Measurements from ENCODE around the gene ONECUT2. TPM values are rescaled to one million over a fixed set of nuclear protein-coding genes. Genes with fewer than 3 reads are reported as not detected.
"Not testable (repeated sequence)": the region's sequence is repeated elsewhere in the genome, so short reads cannot be mapped to it uniquely, and the experiment has no call there.

The ONECUT2 gene
- not detected in 2 replicates for total RNA-seq (2014; rRNA removed; shearing (Covaris generic))

GRCh38 chr18:57434536-57435494 is at the start of gene ONECUT2:
ONECUT2 (plus strand) TSS chr18:57435374; CDS start chr18:57435717, 343 bp downstream.
- in situ Hi-C loops (cut with HindIII; ENCODE audit: low sequenced_read_pairs): no loop called here
- DNase-seq (ENCODE audit: low spot score): peak; percentile 95

GRCh38 chr18:57389271-57389670 is 45.9 kb upstream of the ONECUT2 start:
- in situ Hi-C loops (cut with HindIII; ENCODE audit: low sequenced_read_pairs): no loop called here
- no peak for DNase-seq (ENCODE audit: low spot score)

GRCh38 chr18:57390044-57390443 is 45.1 kb upstream of the ONECUT2 start:
- no peak for DNase-seq (ENCODE audit: low spot score)
- in situ Hi-C loops (cut with HindIII; ENCODE audit: low sequenced_read_pairs): no loop called here

- DNase-seq (ENCODE audit: low spot score); in situ Hi-C loops (cut with HindIII; ENCODE audit: low sequenced_read_pairs): not testable (repeated sequence)
Observed at GRCh38 chr18:57394749-57395148, 40.4 kb upstream of the ONECUT2 start.

- DNase-seq (ENCODE audit: low spot score); in situ Hi-C loops (cut with HindIII; ENCODE audit: low sequenced_read_pairs): not testable (repeated sequence)
Observed at GRCh38 chr18:57396831-57397230, 38.3 kb upstream of the ONECUT2 start.

- no peak for DNase-seq (ENCODE audit: low spot score)
Observed at GRCh38 chr18:57397440-57398132, 37.6 kb upstream of the ONECUT2 start.

GRCh38 chr18:57404345-57404744 is 30.8 kb upstream of the ONECUT2 start:
- in situ Hi-C loops (cut with HindIII; ENCODE audit: low sequenced_read_pairs): no loop called here

More at GRCh38 chr18:57397440-57398132, 37.6 kb upstream of the ONECUT2 start:
- in situ Hi-C loops (cut with HindIII; ENCODE audit: low sequenced_read_pairs): no loop called here

GRCh38 chr18:57409650-57410049 is 25.5 kb upstream of the ONECUT2 start:
- in situ Hi-C loops (cut with HindIII; ENCODE audit: low sequenced_read_pairs): no loop called here
- no peak for DNase-seq (ENCODE audit: low spot score)

More at GRCh38 chr18:57404345-57404744, 30.8 kb upstream of the ONECUT2 start:
- no peak for DNase-seq (ENCODE audit: low spot score)

GRCh38 chr18:57410749-57411148 is 24.4 kb upstream of the ONECUT2 start:
- in situ Hi-C loops (cut with HindIII; ENCODE audit: low sequenced_read_pairs): no loop called here
- no peak for DNase-seq (ENCODE audit: low spot score)

GRCh38 chr18:57416542-57416941 is 18.6 kb upstream of the ONECUT2 start:
- in situ Hi-C loops (cut with HindIII; ENCODE audit: low sequenced_read_pairs): no loop called here
- DNase-seq (ENCODE audit: low spot score): no peak

- DNase-seq (ENCODE audit: low spot score): no peak
- in situ Hi-C loops (cut with HindIII; ENCODE audit: low sequenced_read_pairs): no loop called here
Observed at GRCh38 chr18:57422313-57422872, 12.8 kb upstream of the ONECUT2 start.

GRCh38 chr18:57423821-57424220 is 11.4 kb upstream of the ONECUT2 start:
- in situ Hi-C loops (cut with HindIII; ENCODE audit: low sequenced_read_pairs): no loop called here
- DNase-seq (ENCODE audit: low spot score): no peak

- in situ Hi-C loops (cut with HindIII; ENCODE audit: low sequenced_read_pairs): no loop called here
- DNase-seq (ENCODE audit: low spot score): no peak
Observed at GRCh38 chr18:57425096-57425495, 10.1 kb upstream of the ONECUT2 start.

GRCh38 chr18:57426187-57426586 is 9.0 kb upstream of the ONECUT2 start:
- in situ Hi-C loops (cut with HindIII; ENCODE audit: low sequenced_read_pairs): no loop called here

GRCh38 chr18:57427429-57428201 is 7.6 kb upstream of the ONECUT2 start:
- in situ Hi-C loops (cut with HindIII; ENCODE audit: low sequenced_read_pairs): no loop called here
- DNase-seq (ENCODE audit: low spot score): no peak

More at GRCh38 chr18:57426187-57426586, 9.0 kb upstream of the ONECUT2 start:
- DNase-seq (ENCODE audit: low spot score): no peak

- in situ Hi-C loops (cut with HindIII; ENCODE audit: low sequenced_read_pairs): no loop called here
Observed at GRCh38 chr18:57428221-57429150, 6.7 kb upstream of the ONECUT2 start.

GRCh38 chr18:57429167-57430078 is 5.8 kb upstream of the ONECUT2 start:
- in situ Hi-C loops (cut with HindIII; ENCODE audit: low sequenced_read_pairs): no loop called here
- DNase-seq (ENCODE audit: low spot score): no peak

More at GRCh38 chr18:57428221-57429150, 6.7 kb upstream of the ONECUT2 start:
- DNase-seq (ENCODE audit: low spot score): no peak
